CD14-positive monocyte (primary cell): ENCODE data around the gene ZRANB3. TPM values are rescaled to one million over a fixed set of nuclear protein-coding genes. Genes with fewer than 3 reads are reported as not detected.

Experiments used
- DNase-seq, 3 donors: peaks; one replicate each; pipeline ENCODE4 v3.0.0-alpha.2; 2011 to 2022
- H2AFZ ChIP-seq: 2 replicates; pipeline ENCODE4 v1.6.0; 2012; ENCODE audit warnings: mild to moderate bottlenecking, low read depth, low read length, inconsistent platforms; ENCODE audit not compliant: insufficient read depth, poor library complexity, severe bottlenecking
- H3K27ac ChIP-seq, 2 donors: 1 replicate in 1 of 2; 2 replicates in 1 of 2; pipeline ENCODE4 v1.5.1; 2012 to 2013; ENCODE audit warnings: low read length in 2 of 2, control low read depth in 1 of 2, inconsistent platforms in 1 of 2, low read depth in 1 of 2, mild to moderate bottlenecking in 1 of 2
- H3K27me3 ChIP-seq, 2 donors: one replicate each; pipeline versions ENCODE4 v1.6.0 to v1.6.1; 2011 to 2013; ENCODE audit warnings: low read length in 2 of 2; ENCODE audit not compliant: control insufficient read depth in 2 of 2, insufficient read depth in 2 of 2
- H3K36me3 ChIP-seq, 2 donors: replicated peaks in 1 of 2; 1 replicate in 1 of 2; 2 replicates in 1 of 2; pipeline versions ENCODE4 v1.5.1 to v1.6.1; 2012 to 2013; ENCODE audit warnings: low read length in 2 of 2, control low read depth in 1 of 2, inconsistent platforms in 1 of 2, mild to moderate bottlenecking in 1 of 2; ENCODE audit not compliant: insufficient read depth in 2 of 2, control insufficient read depth in 1 of 2
- H3K4me1 ChIP-seq, 2 donors: 1 replicate in 1 of 2; 2 replicates in 1 of 2; pipeline versions ENCODE4 v1.5.1 to v1.6.1; 2012 to 2013; ENCODE audit warnings: low read length in 2 of 2, control low read depth in 1 of 2, inconsistent platforms in 1 of 2, mild to moderate bottlenecking in 1 of 2, moderate library complexity in 1 of 2; ENCODE audit not compliant: insufficient read depth in 2 of 2, control insufficient read depth in 1 of 2
- H3K4me2 ChIP-seq: replicated peaks from 2 replicates; pipeline ENCODE3; 2012; ENCODE audit warnings: low read length, moderate library complexity, mild to moderate bottlenecking; ENCODE audit not compliant: poor library complexity, severe bottlenecking; ENCODE audit errors: extremely low read depth
- H3K4me3 ChIP-seq, 3 experiments: fragments of 200-600 bp in 1 of 3; sonication (generic) in 1 of 3; replicated peaks in 1 of 3; 1 replicate in 2 of 3; 2 replicates in 1 of 3; pipeline ENCODE4 v1.5.1; 2011 to 2013; ENCODE audit warnings: low read length in 3 of 3, mild to moderate bottlenecking in 3 of 3, control low read depth in 2 of 3, low read depth in 2 of 3, inconsistent platforms in 1 of 3, moderate library complexity in 1 of 3
- H3K79me2 ChIP-seq: 2 replicates; pipeline ENCODE4 v1.6.0; 2012; ENCODE audit warnings: mild to moderate bottlenecking, control low read depth, inconsistent platforms, low read length, moderate library complexity; ENCODE audit not compliant: insufficient read depth
- H3K9ac ChIP-seq: 2 replicates; pipeline ENCODE4 v1.6.0; 2017; ENCODE audit warnings: low read length, mild to moderate bottlenecking; ENCODE audit not compliant: insufficient read depth, poor library complexity, severe bottlenecking
- H3K9me3 ChIP-seq, 2 donors: replicated peaks in 1 of 2; 1 replicate in 1 of 2; 2 replicates in 1 of 2; pipeline versions ENCODE4 v1.5.1 to v1.6.1; 2012 to 2013; ENCODE audit warnings: low read length in 2 of 2, control low read depth in 1 of 2; ENCODE audit not compliant: control insufficient read depth in 1 of 2, insufficient read depth in 1 of 2
- H4K20me1 ChIP-seq: 2 replicates; pipeline ENCODE4 v1.6.0; 2012; ENCODE audit warnings: mild to moderate bottlenecking, low read length, control low read depth, moderate library complexity; ENCODE audit not compliant: insufficient read depth
- H3K27ac Mint-ChIP-seq, 7 donors: one replicate each; pipeline ENCODE4 v1.8.0; 2020; ENCODE audit warnings: mild to moderate bottlenecking in 7 of 7, mixed read lengths in 7 of 7, moderate library complexity in 6 of 7, inconsistent platforms in 2 of 7
- H3K27me3 Mint-ChIP-seq, 3 donors: one replicate each; pipeline ENCODE4 v1.8.0; 2021 to 2022; ENCODE audit warnings: low read depth in 3 of 3, mild to moderate bottlenecking in 3 of 3, mixed read lengths in 3 of 3, moderate library complexity in 3 of 3, inconsistent platforms in 1 of 3
- H3K36me3 Mint-ChIP-seq, 2 donors: one replicate each; pipeline ENCODE4 v1.8.0; 2020; ENCODE audit warnings: mixed read lengths in 2 of 2, inconsistent platforms in 1 of 2, mild to moderate bottlenecking in 1 of 2
- H3K4me1 Mint-ChIP-seq: one replicate; pipeline ENCODE4 v1.8.0; 2020; ENCODE audit warnings: mild to moderate bottlenecking, mixed read lengths
- H3K4me3 Mint-ChIP-seq, 2 donors: one replicate each; pipeline ENCODE4 v1.8.0; 2020; ENCODE audit warnings: mild to moderate bottlenecking in 2 of 2, mixed read lengths in 2 of 2, moderate library complexity in 1 of 2
- H3K9me3 Mint-ChIP-seq, 7 donors: one replicate each; pipeline ENCODE4 v1.8.0; 2020 to 2022; ENCODE audit warnings: mixed read lengths in 7 of 7, mild to moderate bottlenecking in 6 of 7, moderate library complexity in 6 of 7, inconsistent platforms in 2 of 7
- CTCF ChIP-seq: fragments of 200-600 bp; IDR thresholded peaks from one replicate; pipeline ENCODE4 v1.8.0; 2022; ENCODE audit warnings: antibody characterized with exemption, mild to moderate bottlenecking
- WGBS: methylation state at CpG from one replicate; pipeline ENCODE4 v1.1.5; 2013; ENCODE audit warnings: missing lambda C conversion rate; ENCODE audit not compliant: insufficient coverage; 5-methylcytosine and 5-hydroxymethylcytosine counted together
- intact Hi-C, 2 donors: fragments of 100-400 bp; cut with micrococcal nuclease; formaldehyde crosslinking; loops; one replicate each; pipeline versions ENCODE4 v1.15.0 to v1.15.1; 2023
- polyA plus RNA-seq, 3 donors: library from polyadenylated mRNA; depleted of rRNA in 1 of 3; unstranded in 2 of 3; stranded (reverse) in 1 of 3; fragments of 300-500 nt in 2 of 3; fragments of >200 nt in 1 of 3; fragmentation: Illumina TruSeq in 2 of 3; gene quantifications; 1 replicate in 2 of 3; 2 replicates in 1 of 3; pipeline ENCODE4 v1.2.3, GENCODE V29; 2012 to 2021

ZRANB3 gene
- polyA plus RNA-seq, 3 donors, result 0.47 to 3.5 (median 0.64) TPM

GRCh38 chr2:135149251-135149650 is 381.8 kb downstream of the ZRANB3 start:
- Mint-ChIP-seq H3K9me3 (peaks cover 0 to 1% (median under 1%) of the 10 kb centered on the region in 7 donors), H3K4me1 (no peaks in the 10 kb centered on the region), H3K27me3 (peaks cover 0 to under 1% (median 0%) of the 10 kb centered on the region in 3 donors), H3K27ac (no peak overlapping the region), H3K36me3 (peaks cover 55 to 71% of the 10 kb centered on the region in 2 donors), H3K4me3 (no peak overlapping the region)
- H3K27ac ChIP-seq, result no peak overlapping the region
- H3K4me1 ChIP-seq, result no peaks in the 10 kb centered on the region
- no peaks in the 10 kb centered on the region for H4K20me1 ChIP-seq
- no peak overlapping the region for H2AFZ ChIP-seq
- H3K9ac ChIP-seq, result no peak overlapping the region
- no peak for DNase-seq
- no peak overlapping the region for H3K4me3 ChIP-seq
- H3K27me3 ChIP-seq, result no peaks in the 10 kb centered on the region
- no peak overlapping the region for H3K4me2 ChIP-seq
- WGBS, result no CpG with 5 or more reads among the region's 1 CpG
- peaks cover under 1% of the 10 kb centered on the region in 2 donors for H3K9me3 ChIP-seq
- intact Hi-C loops, result no loop called here
- no peaks in the 10 kb centered on the region for H3K79me2 ChIP-seq
- H3K36me3 ChIP-seq, result peaks cover 40 to 72% of the 10 kb centered on the region in 2 donors
- no peak for TF ChIP-seq CTCF

- no peak overlapping the region for H3K4me3 ChIP-seq
- no peaks in the 10 kb centered on the region for H3K4me1 ChIP-seq
- H2AFZ ChIP-seq, result no peak overlapping the region
- H3K79me2 ChIP-seq, result no peaks in the 10 kb centered on the region
- no peaks in the 10 kb centered on the region for H3K4me1 Mint-ChIP-seq
- H3K27ac ChIP-seq, result no peak overlapping the region
- DNase-seq, result no peak
- H3K36me3 ChIP-seq, result peaks cover 30 to 71% of the 10 kb centered on the region in 2 donors
- H3K9ac ChIP-seq, result no peak overlapping the region
- H3K4me2 ChIP-seq, result no peak overlapping the region
- TF ChIP-seq CTCF, result no peak
- no peaks in the 10 kb centered on the region for H4K20me1 ChIP-seq
- H3K36me3 Mint-ChIP-seq, result peaks cover 54 to 76% of the 10 kb centered on the region in 2 donors
- intact Hi-C loops, result no loop called here
- no peaks in the 10 kb centered on the region for H3K27me3 ChIP-seq
- H3K27me3 Mint-ChIP-seq, result peaks cover 0 to 2% (median 2%) of the 10 kb centered on the region in 3 donors
- 100% methylated on average over 2 of the region's 2 CpGs for WGBS
- H3K9me3 ChIP-seq, result peaks cover 15 to 30% of the 10 kb centered on the region in 2 donors
- peaks cover 11 to 26% (median 20%) of the 10 kb centered on the region in 7 donors for H3K9me3 Mint-ChIP-seq
- H3K4me3 Mint-ChIP-seq, result no peak overlapping the region
- no peak overlapping the region for H3K27ac Mint-ChIP-seq
Observed at GRCh38 chr2:135144343-135144742, 386.7 kb downstream of the ZRANB3 start.
